ENCODE data around the gene SPTBN1. TPM values are rescaled to one million over a fixed set of nuclear protein-coding genes. Genes with fewer than 3 reads are reported as not detected.

Gene SPTBN1
- total and polyA plus RNA-seq, 2 of the 13 experiments (the other 11 are each of a cell fraction or from before 2014, with no cell fraction given), result 123 to 299 TPM

DNA sequence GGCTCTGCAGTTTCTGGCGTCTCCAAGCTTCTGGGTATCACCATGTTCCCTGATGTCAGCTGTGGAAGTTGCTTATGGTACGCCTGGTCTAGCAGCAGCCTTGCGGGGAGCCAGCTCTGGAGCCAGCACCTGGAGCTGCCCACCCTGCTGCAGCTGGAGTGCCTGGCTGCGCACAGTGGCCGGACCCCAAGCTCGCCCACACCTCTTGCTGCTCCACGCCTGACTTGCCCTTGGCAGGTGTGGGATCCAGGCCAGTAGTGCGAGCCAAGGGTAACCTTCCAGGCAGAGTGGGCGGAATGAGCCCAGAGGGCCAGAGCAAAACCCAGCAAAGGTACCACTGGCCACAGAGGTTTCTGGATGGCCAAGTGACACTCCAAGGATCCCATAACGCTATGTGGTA, 254.1 kb downstream of the SPTBN1 start:
- no peaks in the 10 kb centered on the region for H3K27me3 ChIP-seq (ENCODE audit: control insufficient read depth in 1 of 2, insufficient read depth in 2 of 2, low read length in 2 of 2)
- WGBS (ENCODE audit: low lambda C conversion rate), result 79% methylated on average over 6 of the region's 10 CpGs
- TF ChIP-seq NCOA5 (CRISPR knock-in tag; IDR thresholded peaks at IDR 0.05) (no peak), HOXA7 (CRISPR knock-in tag; IDR thresholded peaks at IDR 0.05) (no peak), ZNF768 (CRISPR knock-in tag; IDR thresholded peaks at IDR 0.05) (0 out of 2 replicates have a peak, but pooled peaks have one; percentile 15), SNAI1 (CRISPR knock-in tag; IDR thresholded peaks at IDR 0.05; ENCODE audit: borderline replicate concordance) (no peak), IRX3 (CRISPR knock-in tag; IDR thresholded peaks at IDR 0.05; ENCODE audit: borderline replicate concordance, low read depth) (no peak), ZNF709 (CRISPR knock-in tag; IDR thresholded peaks at IDR 0.05) (no peak)
- TF ChIP-seq, protein P1, sequence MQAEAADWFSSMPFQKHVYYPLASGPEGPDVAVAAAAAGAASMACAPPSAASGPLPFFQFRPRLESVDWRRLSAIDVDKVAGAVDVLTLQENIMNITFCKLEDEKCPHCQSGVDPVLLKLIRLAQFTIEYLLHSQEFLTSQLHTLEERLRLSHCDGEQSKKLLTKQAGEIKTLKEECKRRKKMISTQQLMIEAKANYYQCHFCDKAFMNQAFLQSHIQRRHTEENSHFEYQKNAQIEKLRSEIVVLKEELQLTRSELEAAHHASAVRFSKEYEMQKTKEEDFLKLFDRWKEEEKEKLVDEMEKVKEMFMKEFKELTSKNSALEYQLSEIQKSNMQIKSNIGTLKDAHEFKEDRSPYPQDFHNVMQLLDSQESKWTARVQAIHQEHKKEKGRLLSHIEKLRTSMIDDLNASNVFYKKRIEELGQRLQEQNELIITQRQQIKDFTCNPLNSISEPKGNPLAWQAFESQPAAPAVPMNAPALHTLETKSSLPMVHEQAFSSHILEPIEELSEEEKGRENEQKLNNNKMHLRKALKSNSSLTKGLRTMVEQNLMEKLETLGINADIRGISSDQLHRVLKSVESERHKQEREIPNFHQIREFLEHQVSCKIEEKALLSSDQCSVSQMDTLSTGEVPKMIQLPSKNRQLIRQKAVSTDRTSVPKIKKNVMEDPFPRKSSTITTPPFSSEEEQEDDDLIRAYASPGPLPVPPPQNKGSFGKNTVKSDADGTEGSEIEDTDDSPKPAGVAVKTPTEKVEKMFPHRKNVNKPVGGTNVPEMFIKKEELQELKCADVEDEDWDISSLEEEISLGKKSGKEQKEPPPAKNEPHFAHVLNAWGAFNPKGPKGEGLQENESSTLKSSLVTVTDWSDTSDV (CRISPR knock-in tag; IDR thresholded peaks at IDR 0.05), result no peak
- H3K4me2 ChIP-seq (ENCODE audit: low read depth, low read length), result no peak overlapping the region
- intact Hi-C loops (cut with micrococcal nuclease; ENCODE audit: unreplicated experiment) (no loop called here), in situ Hi-C loops (cut with HindIII; ENCODE audit: extremely low pct_ligation_motif_present, low pct_unique_long_range_greater_than_20kb) (loop anchor here (10.0 kb wide), 1 partner anchor 595 kb away; the partner anchor contains the start of gene ACYP2)
- no peak for DNase-seq (ENCODE audit: low spot score)
- no peak overlapping the region for H3K9ac ChIP-seq (ENCODE audit: insufficient read depth, low read depth, low read length)
- no TSS peak for BruUV-seq (replicated peaks)
- no peaks in the 10 kb centered on the region for H3K9me3 ChIP-seq (ENCODE audit: low read length)
- POLR2A ChIA-PET, result no interaction called here
- H3K27ac ChIP-seq (ENCODE audit: extremely low read length, insufficient read depth, low read length), result no peak overlapping the region
- no peaks in the 10 kb centered on the region for H3K79me2 ChIP-seq (ENCODE audit: insufficient read depth, low read length)
- H3K4me1 ChIP-seq (ENCODE audit: insufficient read depth, low read length), result peaks cover 23% of the 10 kb centered on the region
- no peaks in the 10 kb centered on the region for H3K36me3 ChIP-seq (replicated peaks in 1 of 2; ENCODE audit: control insufficient read depth in 1 of 2, insufficient read depth in 2 of 2, low read length in 2 of 2)
- no peak overlapping the region for H3K4me3 ChIP-seq (replicated peaks in 1 of 3; ENCODE audit: insufficient read depth in 1 of 3, low read depth in 2 of 3, low read length in 3 of 3)
- H2AFZ ChIP-seq (ENCODE audit: low read length), result no peak overlapping the region
- no peak for FAIRE-seq
- H4K20me1 ChIP-seq (ENCODE audit: insufficient read depth, low read length), result no peaks in the 10 kb centered on the region
- ATAC-seq, result no peak
- CTCF ChIA-PET (ENCODE audit: low intra/inter-chr PET ratio, low total read pairs), result no interaction called here
